Lower leg skin (tissue), 3 donors: ENCODE measurements around the gene AP2S1.

ENCODE experiments used
- POLR2A ChIP-seq, 2 donors: fragments of 450-650 bp; IDR thresholded peaks; one replicate each; pipeline ENCODE4 v1.6.1; 2016 to 2017; ENCODE audit warnings: antibody characterized with exemption in 2 of 2, mild to moderate bottlenecking in 1 of 2, moderate library complexity in 1 of 2
- TF ChIP-seq, protein P1 (sequence below), 3 donors: fragments of 450-650 bp; IDR thresholded peaks; one replicate each; pipeline ENCODE4 v1.5.1; 2016; ENCODE audit warnings: antibody characterized with exemption in 3 of 3, mild to moderate bottlenecking in 3 of 3, moderate library complexity in 2 of 3

DNA sequence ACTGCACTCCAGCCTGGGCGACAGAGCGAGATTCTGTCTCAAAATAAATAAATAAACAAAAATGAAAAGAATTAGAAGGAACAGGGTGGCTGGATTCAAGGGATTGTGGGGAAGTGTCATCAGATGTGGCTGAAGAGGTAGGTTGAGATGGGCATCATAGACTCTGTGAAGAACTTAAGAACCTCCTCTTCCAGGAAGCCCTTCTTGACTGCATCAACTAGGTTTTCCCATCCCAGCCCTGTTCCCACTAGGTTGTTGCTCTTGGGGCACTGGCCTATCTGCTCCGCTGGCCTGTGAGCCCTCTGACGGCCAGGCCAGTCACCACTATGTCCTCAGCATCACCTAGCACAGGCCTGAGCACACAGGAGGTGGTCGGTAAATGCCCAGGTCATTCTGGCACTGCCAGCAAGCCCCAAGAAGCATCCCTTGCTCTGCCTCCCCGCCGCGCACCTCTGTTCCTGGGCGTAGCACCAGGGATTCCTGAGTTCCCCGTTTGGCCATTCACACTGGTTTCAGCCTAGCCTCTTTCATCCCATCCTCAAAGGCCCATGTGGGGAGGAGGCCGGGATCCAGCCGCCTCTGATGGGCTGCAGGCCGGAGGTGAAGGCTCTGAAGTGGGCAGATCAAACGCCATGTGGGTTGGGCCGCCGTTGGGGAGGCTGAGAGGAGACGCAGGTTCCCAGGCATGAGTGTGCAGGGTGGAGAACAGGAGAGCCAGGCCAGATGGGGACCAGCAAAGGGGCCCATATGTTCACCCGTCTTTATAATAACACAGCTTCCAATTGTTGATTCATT lies 34.6 kb downstream of the AP2S1 start:
- TF ChIP-seq, protein P1, sequence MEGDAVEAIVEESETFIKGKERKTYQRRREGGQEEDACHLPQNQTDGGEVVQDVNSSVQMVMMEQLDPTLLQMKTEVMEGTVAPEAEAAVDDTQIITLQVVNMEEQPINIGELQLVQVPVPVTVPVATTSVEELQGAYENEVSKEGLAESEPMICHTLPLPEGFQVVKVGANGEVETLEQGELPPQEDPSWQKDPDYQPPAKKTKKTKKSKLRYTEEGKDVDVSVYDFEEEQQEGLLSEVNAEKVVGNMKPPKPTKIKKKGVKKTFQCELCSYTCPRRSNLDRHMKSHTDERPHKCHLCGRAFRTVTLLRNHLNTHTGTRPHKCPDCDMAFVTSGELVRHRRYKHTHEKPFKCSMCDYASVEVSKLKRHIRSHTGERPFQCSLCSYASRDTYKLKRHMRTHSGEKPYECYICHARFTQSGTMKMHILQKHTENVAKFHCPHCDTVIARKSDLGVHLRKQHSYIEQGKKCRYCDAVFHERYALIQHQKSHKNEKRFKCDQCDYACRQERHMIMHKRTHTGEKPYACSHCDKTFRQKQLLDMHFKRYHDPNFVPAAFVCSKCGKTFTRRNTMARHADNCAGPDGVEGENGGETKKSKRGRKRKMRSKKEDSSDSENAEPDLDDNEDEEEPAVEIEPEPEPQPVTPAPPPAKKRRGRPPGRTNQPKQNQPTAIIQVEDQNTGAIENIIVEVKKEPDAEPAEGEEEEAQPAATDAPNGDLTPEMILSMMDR (IDR thresholded peaks at IDR 0.05) = no peak
- TF ChIP-seq POLR2A (IDR thresholded peaks at IDR 0.05) = no peak
